ENCODE measurements around the gene CDYL.

DNA sequence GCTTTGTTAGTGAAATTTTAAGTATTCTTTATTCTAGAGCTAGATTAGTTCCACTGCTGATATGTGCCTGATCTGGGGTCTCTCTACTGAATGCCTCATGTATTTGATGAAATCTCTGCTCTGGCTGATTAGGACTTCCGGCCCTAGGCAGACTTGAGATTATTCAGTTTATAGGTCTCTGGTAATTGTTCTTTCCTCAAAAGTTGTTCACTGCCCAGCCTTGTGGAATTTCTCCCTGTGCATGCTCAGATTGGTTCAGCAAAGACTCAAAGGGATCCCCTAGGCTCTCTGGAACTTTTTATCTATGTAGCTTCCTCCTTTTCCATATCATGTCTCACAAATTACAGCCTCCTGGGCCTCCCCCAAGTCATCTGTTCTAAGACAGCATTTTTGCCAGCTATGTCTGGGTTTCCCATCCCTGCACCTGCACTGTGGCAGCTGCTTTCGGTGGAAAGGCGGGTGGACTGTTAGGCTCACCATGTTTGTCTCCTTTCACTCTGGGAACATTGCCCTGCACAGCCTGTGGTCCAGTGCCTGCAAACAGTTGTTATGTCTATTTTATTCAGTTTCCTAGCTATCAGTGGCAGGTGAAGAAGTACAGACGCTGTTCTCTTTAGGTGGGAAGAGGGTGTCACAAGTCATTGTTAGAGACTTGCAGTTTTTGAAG is 154.0 kb downstream of the CDYL start:
- TF ChIP-seq GATA2 (IDR thresholded peaks at IDR 0.05; ENCODE audit: low read depth, low read length) (no peak), GATA3 (IDR thresholded peaks at IDR 0.05; ENCODE audit: low read depth, low read length) (no peak)
